SK-N-MC (cell line): Measurements from ENCODE around the gene NTRK2.

Source experiments
- DNase-seq: peaks from one replicate; pipeline ENCODE4 v3.0.0-alpha.2; 2011; ENCODE audit warnings: low read depth, low spot score
- H3K27ac ChIP-seq: fragments of 200-600 bp; sonication (generic); 2 replicates; pipeline ENCODE4 v1.5.1; 2016; ENCODE audit warnings: mixed run types
- H3K36me3 ChIP-seq: fragments of 200-600 bp; sonication (generic); 2 replicates; pipeline ENCODE4 v1.6.1; 2017; ENCODE audit warnings: antibody characterized with exemption, low read length, mixed read lengths; ENCODE audit not compliant: insufficient read depth
- H3K4me3 ChIP-seq: fragments of 200-600 bp; sonication (generic); 2 replicates; pipeline ENCODE4 v1.5.1; 2016
- H3K9ac ChIP-seq: fragments of 200-600 bp; sonication (generic); 2 replicates; pipeline ENCODE4 v1.8.0; 2017; ENCODE audit warnings: mixed run types, mixed read lengths; ENCODE audit not compliant: insufficient read length
- H3K9me3 ChIP-seq: fragments of 200-600 bp; sonication (generic); 2 replicates; pipeline ENCODE4 v1.6.1; 2017; ENCODE audit warnings: low read depth, mild to moderate bottlenecking, antibody characterized with exemption, low read length, moderate library complexity, mixed read lengths
- EZH2 ChIP-seq: fragments of 200-600 bp; sonication (generic); IDR thresholded peaks from one replicate; pipeline ENCODE4 v1.6.1; 2017; ENCODE audit warnings: antibody characterized with exemption
- FOXP2 ChIP-seq: optimal IDR thresholded peaks from 2 replicates; pipeline ENCODE3; 2011; ENCODE audit warnings: mild to moderate bottlenecking, moderate library complexity; ENCODE audit not compliant: insufficient read depth; ENCODE audit errors: extremely low read length, control extremely low read depth
- POLR2AphosphoS5 ChIP-seq: IDR thresholded peaks from 2 replicates; pipeline ENCODE4 v1.6.1; 2012; ENCODE audit warnings: mild to moderate bottlenecking, low read depth, low read length, borderline replicate concordance

The NTRK2 gene

GRCh38 chr9:84669288-84670137 is at the start of gene NTRK2:
NTRK2 (plus strand) TSS chr9:84669729; CDS start chr9:84670749, 1,020 bp downstream.
- Histone ChIP-seq H3K4me3 (peak within 1 kb of the TSS; percentile 51), H3K9ac (no peak within 1 kb of the TSS), H3K27ac (no peak within 1 kb of the TSS), H3K9me3 (no peaks in the 10 kb centered on the region), H3K36me3 (no peaks in the 10 kb centered on the region)
- DNase-seq, result no peak
- TF ChIP-seq POLR2AphosphoS5 (no peak), FOXP2 (no peak), EZH2 (no peak)

GRCh38 chr9:84620338-84620737 is 49.2 kb upstream of the NTRK2 start:
- no peak for TF ChIP-seq FOXP2
- TF ChIP-seq POLR2AphosphoS5, result no peak
- no peak for TF ChIP-seq EZH2
- no peak overlapping the region for H3K9ac ChIP-seq
- DNase-seq, result no peak
- H3K9me3 ChIP-seq, result no peaks in the 10 kb centered on the region
- no peak overlapping the region for H3K4me3 ChIP-seq
- no peaks in the 10 kb centered on the region for H3K36me3 ChIP-seq
- H3K27ac ChIP-seq, result no peak overlapping the region

GRCh38 chr9:84621811-84622210 is 47.7 kb upstream of the NTRK2 start:
- no peak for TF ChIP-seq EZH2
- TF ChIP-seq FOXP2, result no peak
- no peak for TF ChIP-seq POLR2AphosphoS5
- Histone ChIP-seq H3K9ac (no peak overlapping the region), H3K36me3 (no peaks in the 10 kb centered on the region), H3K27ac (no peak overlapping the region), H3K9me3 (no peaks in the 10 kb centered on the region), H3K4me3 (no peak overlapping the region)
- DNase-seq, result no peak

GRCh38 chr9:84622981-84623380 is 46.5 kb upstream of the NTRK2 start:
- Histone ChIP-seq H3K27ac (no peak overlapping the region), H3K36me3 (no peaks in the 10 kb centered on the region), H3K4me3 (no peak overlapping the region), H3K9me3 (no peaks in the 10 kb centered on the region), H3K9ac (no peak overlapping the region)
- no peak for DNase-seq
- no peak for TF ChIP-seq FOXP2
- TF ChIP-seq EZH2, result no peak
- no peak for TF ChIP-seq POLR2AphosphoS5

GRCh38 chr9:84636436-84636835 is 33.1 kb upstream of the NTRK2 start:
- no peak overlapping the region for H3K9ac ChIP-seq
- H3K9me3 ChIP-seq, result no peaks in the 10 kb centered on the region
- no peak for DNase-seq
- TF ChIP-seq EZH2 (no peak), FOXP2 (no peak), POLR2AphosphoS5 (no peak)
- no peaks in the 10 kb centered on the region for H3K36me3 ChIP-seq
- no peak overlapping the region for H3K27ac ChIP-seq
- no peak overlapping the region for H3K4me3 ChIP-seq

- no peaks in the 10 kb centered on the region for H3K36me3 ChIP-seq
- TF ChIP-seq POLR2AphosphoS5 (no peak), EZH2 (no peak), FOXP2 (no peak)
- DNase-seq, result no peak
These were observed 26.9 kb upstream of the NTRK2 start for GRCh38 chr9:84642553-84643141.

GRCh38 chr9:84647699-84648098 is 21.8 kb upstream of the NTRK2 start:
- TF ChIP-seq POLR2AphosphoS5, result no peak
- TF ChIP-seq EZH2, result no peak
- no peak for TF ChIP-seq FOXP2

More at GRCh38 chr9:84642553-84643141, 26.9 kb upstream of the NTRK2 start:
- no peak overlapping the region for H3K27ac ChIP-seq
- H3K9ac ChIP-seq, result no peak overlapping the region
- no peaks in the 10 kb centered on the region for H3K9me3 ChIP-seq
- H3K4me3 ChIP-seq, result no peak overlapping the region

GRCh38 chr9:84652496-84653120 is 16.9 kb upstream of the NTRK2 start:
- Histone ChIP-seq H3K36me3 (no peaks in the 10 kb centered on the region), H3K9ac (no peak overlapping the region), H3K4me3 (no peak overlapping the region), H3K27ac (no peak overlapping the region), H3K9me3 (no peaks in the 10 kb centered on the region)
- DNase-seq, result no peak
- no peak for TF ChIP-seq FOXP2
- no peak for TF ChIP-seq EZH2
- no peak for TF ChIP-seq POLR2AphosphoS5

More at GRCh38 chr9:84647699-84648098, 21.8 kb upstream of the NTRK2 start:
- Histone ChIP-seq H3K36me3 (no peaks in the 10 kb centered on the region), H3K9me3 (no peaks in the 10 kb centered on the region), H3K27ac (no peak overlapping the region), H3K4me3 (no peak overlapping the region), H3K9ac (no peak overlapping the region)
- no peak for DNase-seq
